Loucy (cell line): ENCODE measurements around the gene KLHDC8B.

Experiments used
- H2AFZ ChIP-seq: fragments of 200-600 bp; sonication (generic); 2 replicates; pipeline ENCODE4 v1.6.0; 2016; ENCODE audit warnings: antibody characterized with exemption, mild to moderate bottlenecking, low read length, moderate library complexity
- H3F3A ChIP-seq: fragments of 200-600 bp; 2 replicates; pipeline ENCODE4 v1.6.0; 2016; ENCODE audit warnings: antibody characterized with exemption, low read depth, mild to moderate bottlenecking
- H3K27me3 ChIP-seq: fragments of 200-600 bp; sonication (generic); 2 replicates; pipeline ENCODE4 v1.6.1; 2014; ENCODE audit warnings: low read length, mild to moderate bottlenecking; ENCODE audit not compliant: insufficient read depth, poor library complexity, severe bottlenecking
- H3K36me3 ChIP-seq: fragments of 200-600 bp; sonication (generic); 2 replicates; pipeline ENCODE4 v1.6.1; 2016; ENCODE audit warnings: low read length; ENCODE audit not compliant: insufficient read depth
- H3K4me1 ChIP-seq: fragments of 200-600 bp; sonication (generic); 2 replicates; pipeline ENCODE4 v1.5.1; 2014; ENCODE audit warnings: low read length, mild to moderate bottlenecking; ENCODE audit not compliant: insufficient read depth, poor library complexity, severe bottlenecking
- H3K4me2 ChIP-seq: fragments of 200-600 bp; sonication (generic); 2 replicates; pipeline ENCODE4 v1.6.0; 2014; ENCODE audit warnings: antibody characterized with exemption, low read length, low read depth, mild to moderate bottlenecking; ENCODE audit not compliant: poor library complexity, severe bottlenecking
- H3K4me3 ChIP-seq: fragments of 200-600 bp; sonication (generic); 2 replicates; pipeline ENCODE4 v1.5.1; 2014; ENCODE audit warnings: low read length, mild to moderate bottlenecking, mixed read lengths; ENCODE audit not compliant: poor library complexity, severe bottlenecking
- H3K79me2 ChIP-seq: fragments of 200-600 bp; sonication (generic); 2 replicates; pipeline ENCODE4 v1.6.1; 2014; ENCODE audit warnings: low read length; ENCODE audit not compliant: insufficient read depth
- H3K9ac ChIP-seq: fragments of 200-600 bp; sonication (generic); 2 replicates; pipeline ENCODE4 v1.6.0; 2014; ENCODE audit warnings: mild to moderate bottlenecking, low read depth, low read length, moderate library complexity; ENCODE audit not compliant: poor library complexity, severe bottlenecking
- H3K9me2 ChIP-seq: fragments of 200-600 bp; sonication (generic); replicated peaks from 2 replicates; pipeline ENCODE4 v1.6.1; 2016; ENCODE audit warnings: low read depth, low read length, mixed read lengths
- H3K9me3 ChIP-seq: fragments of 200-600 bp; sonication (generic); 2 replicates; pipeline ENCODE4 v1.6.1; 2014; ENCODE audit warnings: mild to moderate bottlenecking, antibody characterized with exemption, low read length, low read depth; ENCODE audit not compliant: insufficient read depth
- H4K20me1 ChIP-seq: fragments of 200-600 bp; sonication (generic); 2 replicates; pipeline ENCODE4 v1.6.0; 2014; ENCODE audit warnings: antibody characterized with exemption, low read length, mild to moderate bottlenecking; ENCODE audit not compliant: insufficient read depth, poor library complexity, severe bottlenecking
- EZH2phosphoT487 ChIP-seq: fragments of 200-600 bp; IDR thresholded peaks from 2 replicates; pipeline ENCODE4 v1.6.1; 2018; ENCODE audit warnings: antibody characterized with exemption, mild to moderate bottlenecking, moderate library complexity, borderline replicate concordance
- TF ChIP-seq, protein P1 (sequence below): fragments of 200-600 bp; sonication (generic); conservative IDR thresholded peaks from 2 replicates; pipeline ENCODE4 v1.5.1; 2014; ENCODE audit warnings: mild to moderate bottlenecking, antibody characterized with exemption, low read length

Gene KLHDC8B

DNA sequence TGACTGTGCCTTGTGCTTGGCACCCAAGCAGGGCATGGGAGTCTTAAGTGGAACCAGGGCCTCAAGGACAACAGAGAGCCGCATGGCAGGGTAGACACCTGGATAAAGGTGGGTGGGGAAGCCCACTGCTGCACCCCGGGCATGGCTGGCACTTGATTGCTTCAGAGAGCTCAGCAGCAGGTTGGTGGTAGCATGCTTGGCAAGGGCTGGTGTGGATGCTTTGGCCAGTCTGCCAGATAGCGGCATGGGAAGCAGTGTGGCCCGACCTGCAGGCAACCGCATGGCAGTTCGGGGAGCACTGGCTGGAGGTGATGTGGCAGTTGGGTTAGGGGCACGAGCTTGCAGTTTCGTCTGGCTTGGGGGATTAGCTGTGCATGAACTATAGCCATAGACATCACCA, 7.8 kb upstream of the KLHDC8B start:
- H3K4me3 ChIP-seq = no peak overlapping the region
- H2AFZ ChIP-seq = no peak overlapping the region
- H3K36me3 ChIP-seq = peaks cover 6% of the 10 kb centered on the region; the same call in 1 of the 2 replicates
- H3K27me3 ChIP-seq = peaks cover 21% of the 10 kb centered on the region
- no peaks in the 10 kb centered on the region for H4K20me1 ChIP-seq
- TF ChIP-seq, protein P1, sequence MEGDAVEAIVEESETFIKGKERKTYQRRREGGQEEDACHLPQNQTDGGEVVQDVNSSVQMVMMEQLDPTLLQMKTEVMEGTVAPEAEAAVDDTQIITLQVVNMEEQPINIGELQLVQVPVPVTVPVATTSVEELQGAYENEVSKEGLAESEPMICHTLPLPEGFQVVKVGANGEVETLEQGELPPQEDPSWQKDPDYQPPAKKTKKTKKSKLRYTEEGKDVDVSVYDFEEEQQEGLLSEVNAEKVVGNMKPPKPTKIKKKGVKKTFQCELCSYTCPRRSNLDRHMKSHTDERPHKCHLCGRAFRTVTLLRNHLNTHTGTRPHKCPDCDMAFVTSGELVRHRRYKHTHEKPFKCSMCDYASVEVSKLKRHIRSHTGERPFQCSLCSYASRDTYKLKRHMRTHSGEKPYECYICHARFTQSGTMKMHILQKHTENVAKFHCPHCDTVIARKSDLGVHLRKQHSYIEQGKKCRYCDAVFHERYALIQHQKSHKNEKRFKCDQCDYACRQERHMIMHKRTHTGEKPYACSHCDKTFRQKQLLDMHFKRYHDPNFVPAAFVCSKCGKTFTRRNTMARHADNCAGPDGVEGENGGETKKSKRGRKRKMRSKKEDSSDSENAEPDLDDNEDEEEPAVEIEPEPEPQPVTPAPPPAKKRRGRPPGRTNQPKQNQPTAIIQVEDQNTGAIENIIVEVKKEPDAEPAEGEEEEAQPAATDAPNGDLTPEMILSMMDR = no peak
- TF ChIP-seq EZH2phosphoT487 = no peak
- no peaks in the 10 kb centered on the region for H3K9me3 ChIP-seq
- H3K9me2 ChIP-seq = no peaks in the 10 kb centered on the region
- H3K4me1 ChIP-seq = peaks cover 17% of the 10 kb centered on the region
- H3K9ac ChIP-seq = no peak overlapping the region
- H3K79me2 ChIP-seq = peaks cover 22% of the 10 kb centered on the region
- H3F3A ChIP-seq = no peaks in the 10 kb centered on the region
- no peak overlapping the region for H3K4me2 ChIP-seq

GRCh38 chr3:49164983-49165720, 6.2 kb upstream of the KLHDC8B start:
- Histone ChIP-seq H3K9me3 (no peaks in the 10 kb centered on the region), H2AFZ (no peak overlapping the region), H3K36me3 (peaks cover 6% of the 10 kb centered on the region; the same call in 1 of the 2 replicates), H3K9me2 (no peaks in the 10 kb centered on the region), H3K4me1 (peaks cover 17% of the 10 kb centered on the region), H3K9ac (peak overlapping the region; percentile 84), H3K79me2 (peaks cover 22% of the 10 kb centered on the region), H3K4me3 (peak overlapping the region; percentile 94), H3F3A (no peaks in the 10 kb centered on the region), H3K27me3 (peaks cover 37% of the 10 kb centered on the region), H4K20me1 (no peaks in the 10 kb centered on the region), H3K4me2 (peak overlapping the region; percentile 96)
- TF ChIP-seq EZH2phosphoT487 = no peak
- TF ChIP-seq, protein P1 = no peak

- Histone ChIP-seq H3F3A (no peaks in the 10 kb centered on the region), H3K4me2 (peak within 1 kb of the TSS; percentile 96), H2AFZ (peak within 1 kb of the TSS; percentile 94), H3K9me2 (no peaks in the 10 kb centered on the region), H3K9me3 (no peaks in the 10 kb centered on the region), H3K4me3 (peak within 1 kb of the TSS; percentile 94), H3K79me2 (peaks cover 22% of the 10 kb centered on the region), H3K36me3 (peaks cover 6% of the 10 kb centered on the region; the same call in 1 of the 2 replicates), H3K4me1 (peaks cover 17% of the 10 kb centered on the region), H3K9ac (peak within 1 kb of the TSS; percentile 84), H3K27me3 (peaks cover 46% of the 10 kb centered on the region), H4K20me1 (no peaks in the 10 kb centered on the region)
- TF ChIP-seq, protein P1 = no peak
- no peak for TF ChIP-seq EZH2phosphoT487
Observed at GRCh38 chr3:49165771-49166751, 5.3 kb upstream of the KLHDC8B start, which contains the start of gene CCDC71. Gene CCDC71, minus strand, starts transcription at chr3:49166331. Its CDS starts 2,123 bp downstream, at chr3:49164208.
